K562 (cell line): ENCODE data around the gene FLOT2. TPM values are rescaled to one million over a fixed set of nuclear protein-coding genes. Genes with fewer than 3 reads are reported as not detected.

Experiments
- BRD9 ChIP-seq: fragments of 450-650 bp; IDR thresholded peaks from 2 replicates; pipeline ENCODE4 v1.6.1; 2018; ENCODE audit warnings: low read depth; ENCODE audit not compliant: partially characterized antibody
- CHD7 ChIP-seq: fragments of 200-600 bp; sonication (generic); IDR thresholded peaks from one replicate; pipeline ENCODE4 v1.6.1; 2012; ENCODE audit warnings: mild to moderate bottlenecking, low read depth, low read length, inconsistent platforms
- HDAC6 ChIP-seq: IDR thresholded peaks from 2 replicates; pipeline ENCODE4 v1.6.1; 2012; ENCODE audit warnings: low read depth, mild to moderate bottlenecking, control low read depth, inconsistent platforms, low read length, moderate library complexity
- MYNN ChIP-seq, 2 experiments: sonication (generic); formaldehyde crosslinking in 1 of 2; IDR thresholded peaks; 2 replicates each; pipeline versions ENCODE4 v1.5.0 to v1.6.1; 2016 to 2020; ENCODE audit warnings: antibody characterized with exemption in 1 of 2, missing genetic modification reagents in 1 of 2
- NFIX ChIP-seq: fragments of 250-450 bp; sonication (Bioruptor Pico); IDR thresholded peaks from 2 replicates; pipeline ENCODE4 v1.4.0; 2020; ENCODE audit warnings: low read depth, mild to moderate bottlenecking, moderate library complexity
- ZNF318 ChIP-seq, 2 experiments: fragments of 450-650 bp; IDR thresholded peaks; 2 replicates each; pipeline ENCODE4 v1.6.1; 2016; ENCODE audit warnings: mild to moderate bottlenecking in 2 of 2, borderline replicate concordance in 1 of 2, low read depth in 1 of 2, moderate library complexity in 1 of 2
- polyA plus RNA-seq, 8 experiments: library from polyadenylated mRNA; depleted of rRNA in 4 of 8; stranded (reverse) in 5 of 8; unstranded in 3 of 8; fragments of >200 nt; fragmentation: Nextera tagmentation in 2 of 8; fragmentation: Illumina TruSeq in 1 of 8; extraction: Ambion mirVana in 2 of 8; extraction: Trizol in 1 of 8; gene quantifications; 2 replicates each; pipeline versions ENCODE4 v1.2.1 to v1.2.3, GENCODE V29; 2011 to 2014; ENCODE audit warnings: inconsistent platforms in 1 of 8, missing spikeins in 1 of 8
- total RNA-seq, 7 experiments: library from RNA; depleted of rRNA in 6 of 7; stranded (reverse); fragments of >200 nt in 6 of 7; fragmentation: Illumina TruSeq in 2 of 7; extraction: Trizol in 2 of 7; gene quantifications; 2 replicates each; pipeline versions ENCODE4 v1.2.1 to v1.2.3, GENCODE V29; 2011 to 2021; ENCODE audit warnings: low replicate concordance in 1 of 7

FLOT2 gene
- total and polyA plus RNA-seq, 9 of the 15 experiments (the other 6 are each of a cell fraction or from before 2014, with no cell fraction given), result 17.5 to 138 (median 41.7) TPM

- TF ChIP-seq ZNF318 (IDR thresholded peaks at IDR 0.05; ENCODE audit: borderline replicate concordance in 1 of 2, low read depth in 1 of 2) (no peak), BRD9 (peak; percentile 58), HDAC6 (no peak), CHD7 (no peak), NFIX (CRISPR knock-in tag) (no peak), MYNN (IDR thresholded peaks at IDR 0.05) (no peak; the same call in 1 of the 2 replicates), MYNN (CRISPR knock-in tag; IDR thresholded peaks at IDR 0.05) (no peak)
Observed at GRCh38 chr17:28861393-28862203, 35.9 kb downstream of the FLOT2 start (continued).
